ENCODE results near the gene RASD1.

- TF ChIP-seq POLR2A (IDR thresholded peaks at IDR 0.05; ENCODE audit: low read depth, low read length), result no peak
- no peak for TF ChIP-seq SPI1 (IDR thresholded peaks at IDR 0.05; ENCODE audit: low read depth, low read length)
- TF ChIP-seq POLR2AphosphoS5 (IDR thresholded peaks at IDR 0.05; ENCODE audit: low read depth, low read length), result no peak
- TF ChIP-seq PAX5 (IDR thresholded peaks at IDR 0.05; ENCODE audit: insufficient read depth, low read length, severe bottlenecking), result no peak
Observed at GRCh38 chr17:17540278-17540906, 44.2 kb upstream of the RASD1 start.

All from GM12891 (cell line).